ENCODE results near the gene SLC13A4.

SLC13A4 gene

DNA sequence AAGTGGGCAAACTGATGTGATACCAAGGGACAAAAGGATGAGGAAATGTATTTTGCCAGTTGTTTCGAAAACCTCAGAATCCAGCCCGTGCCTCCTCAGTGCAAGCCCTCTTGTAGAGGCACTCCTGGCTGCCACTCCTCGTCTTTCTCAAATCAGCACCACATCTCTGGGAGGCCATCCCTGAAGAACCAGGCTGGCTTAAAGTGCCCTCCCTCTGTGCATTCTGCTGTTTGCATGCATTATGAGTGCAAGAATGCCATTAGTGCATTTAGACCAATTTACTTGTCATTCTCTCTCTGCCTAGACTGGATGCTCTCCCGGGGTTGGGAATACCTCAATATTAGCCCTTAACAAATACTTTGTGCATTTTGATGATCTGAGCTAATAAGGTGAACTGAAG lies 40.5 kb upstream of the SLC13A4 start:
- Histone ChIP-seq H3K4me1 (ENCODE audit: control insufficient read depth in 1 of 2, insufficient read depth in 1 of 2, low read depth in 1 of 2, low read length in 1 of 2) (no peaks in the 10 kb centered on the region), H3K27ac (no peak overlapping the region), H3K4me3 (ENCODE audit: low read depth in 1 of 2, low read length in 1 of 2) (no peak overlapping the region), H3K9me3 (no peaks in the 10 kb centered on the region), H3K36me3 (no peaks in the 10 kb centered on the region), H3K27me3 (peaks cover 21% of the 10 kb centered on the region)
- TF ChIP-seq, protein P1, sequence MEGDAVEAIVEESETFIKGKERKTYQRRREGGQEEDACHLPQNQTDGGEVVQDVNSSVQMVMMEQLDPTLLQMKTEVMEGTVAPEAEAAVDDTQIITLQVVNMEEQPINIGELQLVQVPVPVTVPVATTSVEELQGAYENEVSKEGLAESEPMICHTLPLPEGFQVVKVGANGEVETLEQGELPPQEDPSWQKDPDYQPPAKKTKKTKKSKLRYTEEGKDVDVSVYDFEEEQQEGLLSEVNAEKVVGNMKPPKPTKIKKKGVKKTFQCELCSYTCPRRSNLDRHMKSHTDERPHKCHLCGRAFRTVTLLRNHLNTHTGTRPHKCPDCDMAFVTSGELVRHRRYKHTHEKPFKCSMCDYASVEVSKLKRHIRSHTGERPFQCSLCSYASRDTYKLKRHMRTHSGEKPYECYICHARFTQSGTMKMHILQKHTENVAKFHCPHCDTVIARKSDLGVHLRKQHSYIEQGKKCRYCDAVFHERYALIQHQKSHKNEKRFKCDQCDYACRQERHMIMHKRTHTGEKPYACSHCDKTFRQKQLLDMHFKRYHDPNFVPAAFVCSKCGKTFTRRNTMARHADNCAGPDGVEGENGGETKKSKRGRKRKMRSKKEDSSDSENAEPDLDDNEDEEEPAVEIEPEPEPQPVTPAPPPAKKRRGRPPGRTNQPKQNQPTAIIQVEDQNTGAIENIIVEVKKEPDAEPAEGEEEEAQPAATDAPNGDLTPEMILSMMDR (IDR thresholded peaks at IDR 0.05), result no peak

DNA sequence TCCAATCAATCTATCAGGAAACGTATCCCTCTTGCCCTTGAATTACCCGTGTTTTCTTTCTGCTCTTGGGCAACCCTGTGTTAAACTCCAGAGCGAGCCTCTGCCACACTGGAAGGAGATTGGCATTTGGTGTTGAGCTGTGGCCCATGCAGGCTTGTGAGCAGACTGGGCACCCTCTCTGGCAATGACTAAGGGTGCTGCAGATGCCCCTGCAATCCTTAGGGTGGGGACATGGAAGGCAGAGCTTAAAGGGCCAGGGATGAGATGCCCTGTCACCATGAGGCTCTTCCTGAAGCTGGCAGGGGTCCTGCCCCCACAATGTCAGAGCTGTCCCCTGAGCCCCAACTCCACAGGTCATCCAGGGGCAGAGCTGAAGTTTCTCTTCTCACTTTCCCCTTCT lies 40.1 kb upstream of the SLC13A4 start:
- Histone ChIP-seq H3K36me3 (no peaks in the 10 kb centered on the region), H3K4me3 (ENCODE audit: low read depth in 1 of 2, low read length in 1 of 2) (no peak overlapping the region), H3K9me3 (no peaks in the 10 kb centered on the region), H3K4me1 (ENCODE audit: control insufficient read depth in 1 of 2, insufficient read depth in 1 of 2, low read depth in 1 of 2, low read length in 1 of 2) (no peaks in the 10 kb centered on the region), H3K27me3 (peaks cover 21% of the 10 kb centered on the region), H3K27ac (no peak overlapping the region)
- TF ChIP-seq, protein P1 (IDR thresholded peaks at IDR 0.05), result no peak

DNA sequence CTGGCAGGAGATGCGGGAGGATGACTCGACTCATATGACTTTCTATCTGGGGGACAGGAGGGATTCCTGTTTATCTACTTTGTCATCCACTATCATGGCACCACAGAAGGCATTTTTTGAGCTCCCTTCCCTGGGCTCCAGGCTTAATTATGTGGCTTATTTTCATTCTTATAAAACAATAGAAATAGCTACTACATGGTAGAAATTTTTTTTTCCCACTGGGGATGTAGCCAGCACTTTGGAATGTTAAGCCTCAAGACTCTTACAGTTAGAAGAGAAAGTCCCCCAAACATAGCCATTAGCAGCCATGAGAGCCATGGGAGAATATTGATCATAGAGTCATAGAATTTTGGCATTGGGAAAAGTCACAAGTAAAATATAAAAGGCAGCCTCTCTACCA lies 35.3 kb upstream of the SLC13A4 start:
- Histone ChIP-seq H3K4me3 (ENCODE audit: low read depth in 1 of 2, low read length in 1 of 2) (no peak overlapping the region), H3K4me1 (ENCODE audit: control insufficient read depth in 1 of 2, insufficient read depth in 1 of 2, low read depth in 1 of 2, low read length in 1 of 2) (no peaks in the 10 kb centered on the region), H3K27ac (no peak overlapping the region), H3K27me3 (peaks cover 22% of the 10 kb centered on the region), H3K36me3 (no peaks in the 10 kb centered on the region), H3K9me3 (no peaks in the 10 kb centered on the region)
- TF ChIP-seq, protein P1 (IDR thresholded peaks at IDR 0.05), result no peak

DNA sequence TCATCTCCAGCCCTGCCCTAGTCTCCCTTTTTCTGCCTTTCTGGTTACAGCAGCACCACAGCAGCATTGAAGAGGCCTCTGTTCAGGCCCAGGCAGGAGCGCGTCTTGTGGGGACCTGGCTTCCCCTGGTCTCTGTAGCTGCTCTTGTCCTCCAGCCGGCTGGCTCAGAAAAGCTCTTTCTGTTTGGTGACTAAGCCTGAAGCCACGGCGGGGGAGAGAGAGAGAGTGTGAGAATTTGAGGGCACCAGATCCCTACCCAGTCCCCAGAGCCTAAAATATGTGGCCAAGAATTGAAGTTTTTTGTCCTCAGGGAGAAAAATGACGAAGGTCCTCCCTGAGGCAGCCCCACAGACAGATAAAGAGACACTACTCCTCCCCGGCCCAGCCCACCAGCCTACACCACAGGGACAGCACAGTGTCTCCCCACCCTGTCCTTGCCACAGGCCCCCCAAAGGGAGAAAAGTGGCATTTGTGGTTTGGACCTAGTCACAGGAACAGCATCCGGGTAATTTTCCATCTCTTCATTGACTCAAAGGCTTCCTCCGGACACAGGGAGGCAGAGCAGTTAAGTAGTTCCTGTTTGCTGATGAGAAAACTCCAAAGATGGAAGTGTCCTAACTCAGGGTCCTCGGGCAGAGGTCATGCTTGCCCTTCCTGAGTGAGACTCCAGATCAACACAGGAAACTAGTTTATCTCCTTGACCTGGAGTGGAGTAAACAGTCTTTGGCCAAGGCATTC lies 33.9 kb upstream of the SLC13A4 start:
- peaks cover 24% of the 10 kb centered on the region for H3K27me3 ChIP-seq
- no peaks in the 10 kb centered on the region for H3K9me3 ChIP-seq
- no peaks in the 10 kb centered on the region for H3K4me1 ChIP-seq (ENCODE audit: control insufficient read depth in 1 of 2, insufficient read depth in 1 of 2, low read depth in 1 of 2, low read length in 1 of 2)
- H3K4me3 ChIP-seq (ENCODE audit: low read depth in 1 of 2, low read length in 1 of 2), result no peak overlapping the region
- H3K27ac ChIP-seq, result no peak overlapping the region
- TF ChIP-seq, protein P1 (IDR thresholded peaks at IDR 0.05), result no peak
- no peaks in the 10 kb centered on the region for H3K36me3 ChIP-seq

DNA sequence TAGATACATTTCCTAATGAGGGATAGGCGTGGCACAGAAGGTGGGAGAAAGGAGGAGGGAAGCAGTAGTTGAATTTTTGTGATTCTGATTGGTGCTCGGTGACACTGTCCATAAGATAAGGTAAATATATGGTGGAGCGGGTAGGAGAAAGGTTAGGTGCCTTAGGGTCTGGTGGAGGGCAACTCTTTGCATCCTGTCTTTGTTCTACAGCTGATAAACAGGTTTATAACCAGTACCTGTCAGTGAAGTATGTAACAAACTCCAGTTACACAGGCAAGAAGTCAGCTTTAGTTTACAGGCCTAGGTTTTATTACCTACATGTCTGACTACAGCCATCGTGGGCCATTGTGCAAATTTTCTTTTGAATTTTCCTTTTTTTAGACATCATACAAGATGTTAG lies 31.5 kb upstream of the SLC13A4 start:
- Histone ChIP-seq H3K9me3 (no peaks in the 10 kb centered on the region), H3K4me3 (ENCODE audit: low read depth in 1 of 2, low read length in 1 of 2) (no peak overlapping the region), H3K27me3 (peaks cover 9% of the 10 kb centered on the region), H3K4me1 (ENCODE audit: control insufficient read depth in 1 of 2, insufficient read depth in 1 of 2, low read depth in 1 of 2, low read length in 1 of 2) (no peaks in the 10 kb centered on the region), H3K36me3 (no peaks in the 10 kb centered on the region), H3K27ac (no peak overlapping the region)
- TF ChIP-seq, protein P1 (IDR thresholded peaks at IDR 0.05), result no peak
